SW480 (cell line): ENCODE results near the gene SIX5.
"Not testable (repeated sequence)": the region's sequence is repeated elsewhere in the genome, so short reads cannot be mapped to it uniquely, and the experiment has no call there.

Experiments
- DNase-seq: peaks from one replicate; pipeline ENCODE4 v3.0.0-alpha.2; 2016; ENCODE audit warnings: low spot score

Gene SIX5

GRCh38 chr19:45768984-45769782, at the start of gene SIX5:
Gene SIX5, minus strand, starts transcription at chr19:45769252. Its CDS starts 408 bp downstream, at chr19:45768844.
- DNase-seq = peak; percentile 98

- DNase-seq = no peak
Observed at GRCh38 chr19:45817725-45818301, 48.8 kb upstream of the SIX5 start.

GRCh38 chr19:45817010-45817724, 48.1 kb upstream of the SIX5 start:
- peak; percentile 94 for DNase-seq

- no peak for DNase-seq
Observed at GRCh38 chr19:45816236-45817009, 47.4 kb upstream of the SIX5 start.

- DNase-seq = no peak
Observed at GRCh38 chr19:45815481-45816216, 46.6 kb upstream of the SIX5 start.

GRCh38 chr19:45814851-45815480, 45.9 kb upstream of the SIX5 start, which contains the start of gene RSPH6A:
Gene RSPH6A, minus strand, starts transcription at chr19:45815308. Its CDS starts 132 bp downstream, at chr19:45815176.
- DNase-seq = no peak

GRCh38 chr19:45814166-45814780, 45.2 kb upstream of the SIX5 start:
- no peak for DNase-seq

GRCh38 chr19:45812297-45812696, 43.2 kb upstream of the SIX5 start:
- no peak for DNase-seq

GRCh38 chr19:45809643-45810159, 40.6 kb upstream of the SIX5 start:
- peak; percentile 40 for DNase-seq

- no peak for DNase-seq
Observed at GRCh38 chr19:45805719-45806118, 36.7 kb upstream of the SIX5 start.

GRCh38 chr19:45804959-45805230, 35.8 kb upstream of the SIX5 start:
- DNase-seq = no peak

- no peak for DNase-seq
Observed at GRCh38 chr19:45804140-45804958, 35.3 kb upstream of the SIX5 start.

GRCh38 chr19:45801603-45802175, 32.6 kb upstream of the SIX5 start:
- no peak for DNase-seq

- DNase-seq = no peak
Observed at GRCh38 chr19:45800070-45800553, 31.1 kb upstream of the SIX5 start.

- not testable (repeated sequence) for DNase-seq
Observed at GRCh38 chr19:45799541-45799940, 30.5 kb upstream of the SIX5 start.

- peak; percentile 69 for DNase-seq
Observed at GRCh38 chr19:45798995-45799517, 30.0 kb upstream of the SIX5 start.

GRCh38 chr19:45794627-45795026, 25.6 kb upstream of the SIX5 start:
- DNase-seq = no peak

GRCh38 chr19:45793876-45794275, 24.8 kb upstream of the SIX5 start:
- no peak for DNase-seq

GRCh38 chr19:45793178-45793564, 24.1 kb upstream of the SIX5 start:
- DNase-seq = no peak
